ENCODE measurements around the gene GRIFIN.

GRIFIN gene

GRCh38 chr7:2512179-2512661, 36.0 kb upstream of the GRIFIN start:
- DNase-seq: no peak

- no peak for DNase-seq
Measured at GRCh38 chr7:2511769-2512168, 35.6 kb upstream of the GRIFIN start.

- peak; percentile 53 for DNase-seq
Measured at GRCh38 chr7:2510909-2511768, 34.9 kb upstream of the GRIFIN start.

GRCh38 chr7:2510130-2510776, 34.1 kb upstream of the GRIFIN start:
- DNase-seq: no peak

- DNase-seq: no peak
Measured at GRCh38 chr7:2509298-2509906, 33.2 kb upstream of the GRIFIN start.

GRCh38 chr7:2508327-2509215, 32.4 kb upstream of the GRIFIN start:
- DNase-seq: peak; percentile 76

- DNase-seq: no peak
Measured at GRCh38 chr7:2507917-2508306, 31.7 kb upstream of the GRIFIN start.

GRCh38 chr7:2507208-2507916, 31.2 kb upstream of the GRIFIN start:
- no peak for DNase-seq

GRCh38 chr7:2505401-2505800, 29.2 kb upstream of the GRIFIN start:
- no peak for DNase-seq

- DNase-seq: no peak
Measured at GRCh38 chr7:2504889-2505375, 28.7 kb upstream of the GRIFIN start.

GRCh38 chr7:2504128-2504888, 28.1 kb upstream of the GRIFIN start:
- no peak for DNase-seq

GRCh38 chr7:2503056-2503941, 27.1 kb upstream of the GRIFIN start:
- DNase-seq: no peak

- DNase-seq: no peak
Measured at GRCh38 chr7:2502647-2502966, 26.4 kb upstream of the GRIFIN start.

- no peak for DNase-seq
Measured at GRCh38 chr7:2501947-2502646, 25.9 kb upstream of the GRIFIN start.

- no peak for DNase-seq
Measured at GRCh38 chr7:2500701-2501100, 24.5 kb upstream of the GRIFIN start.

GRCh38 chr7:2499719-2500430, 23.7 kb upstream of the GRIFIN start:
- no peak for DNase-seq

- DNase-seq: no peak
Measured at GRCh38 chr7:2499181-2499580, 23.0 kb upstream of the GRIFIN start.

- DNase-seq: no peak
Measured at GRCh38 chr7:2498708-2499107, 22.5 kb upstream of the GRIFIN start.
